ENCODE measurements around the gene GHRL.
"Not testable (repeated sequence)": the region's sequence is repeated elsewhere in the genome, so short reads cannot be mapped to it uniquely, and the experiment has no call there.

GHRL gene

GRCh38 chr3:10322352-10322710 lies 29.6 kb upstream of the GHRL start:
- DNase-seq: no peak

DNA sequence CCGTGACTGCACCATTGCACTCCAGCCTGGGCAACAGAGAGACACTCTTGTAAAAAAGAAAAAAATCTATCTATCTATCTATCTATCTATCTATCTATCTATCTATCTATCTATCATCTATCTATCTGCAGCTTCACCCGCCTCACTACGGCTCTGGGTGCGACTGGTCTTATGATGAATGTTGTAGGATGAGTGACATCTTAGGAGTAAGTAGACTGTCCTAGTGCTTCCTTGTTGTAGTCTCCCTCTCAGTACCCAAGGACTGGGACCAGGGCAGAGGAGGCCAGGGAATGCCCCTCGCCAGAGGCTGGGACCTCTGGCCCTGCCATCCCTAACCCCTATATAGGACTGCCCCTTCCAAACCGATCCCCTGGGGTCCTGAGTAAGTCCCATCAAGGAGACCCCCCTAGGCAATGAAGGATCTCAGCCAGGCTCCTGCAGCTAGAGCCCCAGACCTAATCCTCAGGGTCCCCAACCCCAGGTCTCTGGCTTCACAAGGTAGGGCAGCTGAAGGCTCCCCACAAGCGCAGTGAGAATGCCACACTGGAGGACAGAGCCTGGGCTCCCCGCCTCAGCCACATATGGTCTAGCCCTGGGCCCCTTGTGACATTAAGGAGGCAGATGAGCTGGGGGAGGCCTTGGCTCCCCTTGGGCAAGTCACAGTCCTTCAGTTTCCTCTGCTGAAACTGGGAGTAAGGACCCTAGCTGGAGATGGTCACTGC lies 29.0 kb upstream of the GHRL start:
- DNase-seq: no peak

DNA sequence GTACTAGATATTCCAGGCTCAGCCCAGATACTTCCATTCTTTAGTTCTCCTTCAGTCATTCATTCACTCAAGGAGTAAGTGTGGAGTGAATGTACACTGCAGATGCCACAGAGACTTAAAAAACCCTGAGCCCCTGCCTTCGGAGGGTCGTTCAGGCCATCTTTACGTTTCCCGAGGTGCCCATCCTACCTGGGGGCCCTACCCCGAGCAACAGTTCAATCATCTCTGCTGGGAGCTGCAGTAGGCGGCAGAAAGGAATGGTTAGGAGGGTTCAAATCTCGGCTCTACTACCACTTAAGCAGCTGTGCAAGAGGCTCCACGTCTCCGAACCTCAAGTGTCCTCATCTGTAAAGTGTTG lies 27.6 kb upstream of the GHRL start:
- DNase-seq: no peak

- DNase-seq: no peak
Measured at GRCh38 chr3:10319804-10320203, 27.1 kb upstream of the GHRL start.

DNA sequence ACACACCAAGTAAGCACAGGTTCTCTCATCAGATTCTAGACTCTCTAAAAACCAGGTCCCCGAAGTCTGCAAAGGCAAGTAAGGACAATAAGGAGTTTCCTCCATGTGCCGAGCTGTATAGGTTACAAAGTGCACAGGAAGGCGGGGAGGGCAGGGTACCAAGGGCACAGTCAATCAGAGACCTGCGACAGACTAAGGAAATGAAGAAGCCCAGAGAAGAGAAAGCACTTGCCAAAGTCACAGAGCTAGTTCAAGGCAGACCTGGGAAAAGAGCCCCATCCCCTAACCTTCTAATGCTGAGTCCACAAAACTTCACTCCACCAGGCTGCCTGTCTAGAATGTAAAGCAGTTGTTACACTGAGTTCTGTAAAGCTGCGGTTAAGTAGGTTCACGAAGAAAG lies 26.5 kb upstream of the GHRL start:
- DNase-seq: no peak

- no peak for DNase-seq
Measured at GRCh38 chr3:10317961-10318350, 25.2 kb upstream of the GHRL start.

DNA sequence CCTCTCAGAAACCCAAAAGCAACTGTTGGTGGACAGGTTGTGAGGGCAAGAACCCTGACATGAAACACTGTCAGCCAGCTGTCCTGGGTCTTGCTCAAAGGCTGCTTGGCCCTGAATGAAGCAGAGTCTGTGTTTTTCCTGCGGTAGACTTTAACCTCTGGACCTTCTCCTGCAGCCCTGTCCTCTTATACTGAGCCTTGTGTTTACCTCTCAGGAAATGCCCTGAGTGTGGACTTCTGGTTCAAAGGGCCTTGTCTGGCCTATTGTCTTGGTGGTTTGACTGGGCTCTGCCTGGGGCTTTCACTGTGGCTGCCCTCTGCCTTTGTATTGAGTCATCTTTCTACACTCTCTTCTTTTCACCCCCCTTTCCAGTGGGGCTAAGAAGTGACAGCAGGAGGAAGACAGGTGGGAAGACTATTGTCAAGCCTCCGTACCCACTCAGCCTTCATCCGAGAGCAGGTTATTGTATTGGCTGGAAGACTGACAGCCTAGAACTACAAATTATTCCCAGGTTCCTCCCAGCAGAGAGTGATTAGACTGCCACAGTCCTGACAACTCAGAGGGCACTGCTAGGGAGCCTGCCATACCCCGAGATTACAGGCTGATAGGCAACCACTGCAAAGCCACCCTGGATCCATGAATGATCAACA lies 24.7 kb upstream of the GHRL start:
- no peak for DNase-seq

GRCh38 chr3:10315771-10316344 lies 23.1 kb upstream of the GHRL start:
- no peak for DNase-seq

DNA sequence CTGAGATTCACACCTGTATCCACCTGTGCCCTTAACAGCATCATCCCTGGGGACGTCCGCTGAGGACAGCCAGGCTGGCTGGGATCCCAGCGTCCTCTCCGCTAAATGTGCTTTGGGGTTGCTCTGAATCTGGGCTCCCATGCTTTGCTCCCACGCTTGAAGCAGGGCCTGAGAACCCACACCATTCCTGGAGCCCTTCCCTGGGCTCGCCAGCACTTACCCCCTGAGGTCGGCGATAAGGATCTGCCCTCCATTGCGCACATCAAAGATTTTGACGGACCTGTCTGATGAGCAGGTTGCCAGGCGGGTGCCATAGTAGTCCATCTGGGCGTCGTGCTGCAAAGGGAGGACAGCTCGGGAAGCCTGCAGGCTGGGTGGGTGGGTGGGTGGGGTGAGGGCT lies 22.4 kb upstream of the GHRL start:
- no peak for DNase-seq

GRCh38 chr3:10312861-10313260 lies 20.1 kb upstream of the GHRL start:
- no peak for DNase-seq

DNA sequence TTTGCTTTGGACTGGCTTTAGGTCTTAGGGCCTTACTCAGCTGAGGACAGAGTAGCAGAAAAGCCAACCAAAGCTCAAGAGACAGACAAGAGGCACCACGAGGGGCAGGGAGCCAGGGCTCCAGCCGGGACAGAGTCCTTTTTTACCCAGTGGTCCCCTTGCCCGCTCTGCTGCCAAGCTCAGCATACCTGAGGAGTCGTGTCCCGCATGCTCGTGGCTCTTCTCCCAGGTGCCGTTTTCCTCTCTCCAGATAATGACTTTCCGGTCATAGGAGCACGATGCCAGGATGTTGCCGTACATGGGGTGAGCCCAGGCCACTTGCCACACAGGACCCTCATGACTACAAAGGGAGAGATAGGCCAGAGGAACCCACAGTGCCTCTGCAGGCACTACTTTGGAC lies 19.6 kb upstream of the GHRL start:
- DNase-seq: no peak

- DNase-seq: no peak
Measured at GRCh38 chr3:10311710-10312109, 19.0 kb upstream of the GHRL start.

DNA sequence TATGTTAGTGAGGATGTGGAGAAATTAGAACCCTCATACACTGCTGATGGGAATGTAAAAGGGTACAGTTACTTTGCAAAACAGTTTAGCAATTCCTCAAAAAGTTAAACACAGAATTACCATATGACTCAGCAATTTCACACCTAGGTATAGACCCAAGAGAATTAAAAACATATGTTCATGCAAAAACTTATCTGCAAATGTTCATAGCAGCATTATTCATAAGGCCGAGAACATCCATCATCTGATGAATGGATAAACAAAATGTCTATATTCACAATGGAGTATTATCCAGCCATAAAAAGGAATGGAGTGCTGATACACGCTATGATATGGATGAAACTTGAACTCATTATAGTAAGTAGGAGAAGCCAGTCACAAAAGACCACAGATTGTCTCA lies 17.8 kb upstream of the GHRL start:
- no peak for DNase-seq

GRCh38 chr3:10309736-10310135 lies 17.0 kb upstream of the GHRL start:
- no peak for DNase-seq

DNA sequence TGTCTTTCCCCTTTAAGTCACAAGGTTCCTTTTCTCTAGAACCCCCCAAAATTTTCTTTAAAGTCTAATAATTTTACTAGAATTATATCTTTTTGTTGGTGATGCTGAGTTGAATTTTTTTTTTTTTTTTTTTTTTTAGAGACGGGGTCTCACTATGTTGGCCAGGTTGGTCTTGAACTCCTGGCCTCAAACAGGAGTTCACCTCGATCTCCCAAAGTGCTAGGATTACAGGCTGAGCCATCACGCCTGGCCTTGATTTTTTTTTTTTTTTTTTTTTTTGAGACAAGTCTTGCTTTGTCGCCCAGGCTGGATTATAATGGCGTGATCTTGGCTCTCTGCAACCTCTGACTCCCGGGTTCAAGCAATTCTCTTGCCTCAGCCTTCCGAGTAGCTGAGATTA lies 15.9 kb upstream of the GHRL start:
- DNase-seq: no peak

- DNase-seq: no peak
Measured at GRCh38 chr3:10306156-10306555, 13.4 kb upstream of the GHRL start.

DNA sequence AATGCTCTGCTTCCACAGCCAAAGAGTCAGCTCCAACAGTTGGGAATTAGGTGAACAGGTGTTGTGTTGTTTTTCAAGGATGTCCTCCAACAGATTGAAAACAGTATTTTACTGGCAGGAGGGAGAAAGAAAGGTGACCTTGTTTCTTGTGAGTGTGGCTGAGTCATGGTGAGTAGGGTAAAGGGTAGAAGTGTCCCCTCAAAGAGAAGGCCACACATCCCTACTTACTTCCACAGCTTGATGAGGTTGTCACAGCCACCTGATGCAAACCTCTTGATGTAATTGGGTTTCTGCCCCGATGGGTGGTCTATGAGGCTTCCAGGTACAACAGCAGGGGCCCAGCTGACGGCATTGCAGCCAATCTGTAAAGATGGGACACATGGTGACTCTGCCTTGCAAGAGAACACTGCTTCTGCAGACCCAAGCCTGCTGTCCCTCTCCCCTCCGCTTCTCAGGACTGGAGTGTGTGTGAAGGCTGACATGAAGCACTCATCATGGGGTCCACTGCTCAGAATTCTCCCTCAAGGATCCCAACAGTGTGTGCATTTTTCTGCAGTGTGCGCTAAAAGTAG lies 12.7 kb upstream of the GHRL start:
- DNase-seq: no peak

- DNase-seq: no peak
Measured at GRCh38 chr3:10304905-10305304, 12.2 kb upstream of the GHRL start.

GRCh38 chr3:10303785-10304184 lies 11.0 kb upstream of the GHRL start:
- DNase-seq: no peak

DNA sequence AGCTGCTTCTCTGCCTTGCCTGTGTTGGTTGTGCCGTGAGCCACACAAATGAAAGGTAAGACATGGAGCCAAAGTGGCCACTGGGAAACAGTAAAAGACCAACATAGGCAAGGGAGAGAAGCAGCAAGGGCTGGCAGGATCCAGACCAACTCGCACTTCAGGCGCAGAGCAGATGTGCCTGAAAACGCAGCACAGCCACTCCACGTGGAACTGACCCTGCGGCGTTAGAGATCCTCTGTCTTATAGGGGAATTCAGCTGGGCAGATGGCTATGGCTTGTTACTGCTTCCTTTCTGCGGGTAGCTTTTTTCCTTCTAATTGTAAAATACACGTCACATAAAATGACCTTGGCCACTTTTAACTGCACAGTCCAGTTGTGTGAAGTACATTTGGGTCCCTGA lies 10.4 kb upstream of the GHRL start:
- DNase-seq: no peak

DNA sequence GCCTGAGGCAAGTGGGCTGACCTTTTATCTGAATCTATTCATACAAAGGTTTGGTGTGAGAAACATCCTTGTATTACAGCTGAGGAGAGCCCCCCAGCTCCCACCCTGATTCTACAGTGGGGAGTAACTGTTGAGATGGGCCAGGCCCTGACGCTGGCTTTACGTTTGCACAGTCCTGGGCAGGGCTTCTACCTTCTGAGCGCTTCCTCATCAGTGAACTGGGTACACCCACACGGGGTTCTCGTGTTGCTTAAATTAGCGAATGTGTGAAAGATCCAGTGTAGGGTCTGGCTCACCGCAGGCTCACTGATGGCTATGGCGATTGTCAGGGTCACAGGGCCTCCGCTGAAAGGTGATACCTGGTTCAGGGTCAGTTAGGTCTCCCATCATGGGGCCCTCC lies 7.3 kb upstream of the GHRL start:
- DNase-seq: no peak

GRCh38 chr3:10299679-10300078 lies 6.9 kb upstream of the GHRL start:
- no peak for DNase-seq

DNA sequence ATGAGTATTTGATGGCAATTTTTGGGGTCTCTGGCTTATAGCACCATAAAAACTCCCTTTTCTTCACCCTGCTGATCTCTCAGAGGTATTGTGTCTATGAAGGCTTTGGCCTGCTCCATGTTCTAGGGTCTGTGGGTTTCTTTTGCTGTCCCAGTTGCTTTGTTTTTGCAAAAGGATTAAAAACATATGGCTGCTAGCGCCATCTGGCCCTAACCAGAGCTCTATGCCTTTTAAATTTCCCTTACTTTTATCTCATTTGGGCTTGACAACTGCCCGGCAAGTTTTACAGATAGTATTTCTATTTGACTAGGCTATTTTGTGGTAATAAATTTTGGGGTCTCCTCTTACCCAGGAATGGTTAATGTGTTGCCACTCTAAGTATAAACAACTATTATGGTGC lies 6.4 kb upstream of the GHRL start:
- no peak for DNase-seq

- not testable (repeated sequence) for DNase-seq
Measured at GRCh38 chr3:10298064-10298463, 5.3 kb upstream of the GHRL start.
